Thyroid gland (tissue), 4 donors: ENCODE data around the gene SGIP1. TPM values are rescaled to one million over a fixed set of nuclear protein-coding genes. Genes with fewer than 3 reads are reported as not detected.

Source experiments
- DNase-seq, 2 donors: peaks; one replicate each; pipeline ENCODE4 v3.0.0-alpha.2; 2019
- H3K27ac ChIP-seq, 3 donors: fragments of 200-600 bp; sonication (generic); 1 replicate in 2 of 3; 2 replicates in 1 of 3; pipeline ENCODE4 v1.5.1; 2016 to 2019; ENCODE audit warnings: mild to moderate bottlenecking in 1 of 3, moderate library complexity in 1 of 3
- H3K27me3 ChIP-seq: fragments of 200-600 bp; sonication (generic); one replicate; pipeline ENCODE4 v1.5.1; 2019
- H3K36me3 ChIP-seq, 2 donors: fragments of 200-600 bp; sonication (generic); one replicate each; pipeline ENCODE4 v1.5.1; 2016 to 2019
- H3K4me1 ChIP-seq, 2 donors: fragments of 200-600 bp; sonication (generic); one replicate each; pipeline ENCODE4 v1.5.1; 2017 to 2019
- H3K4me3 ChIP-seq, 3 donors: fragments of 200-600 bp; sonication (generic); replicated peaks in 1 of 3; 1 replicate in 2 of 3; 2 replicates in 1 of 3; pipeline ENCODE4 v1.5.1; 2016; ENCODE audit warnings: mild to moderate bottlenecking in 1 of 3
- H3K9me3 ChIP-seq: fragments of 200-600 bp; sonication (generic); one replicate; pipeline ENCODE4 v1.5.1; 2017
- POLR2A ChIP-seq, 2 donors: fragments of 450-650 bp; IDR thresholded peaks; one replicate each; pipeline ENCODE4 v1.6.1; 2017; ENCODE audit warnings: antibody characterized with exemption in 2 of 2, mild to moderate bottlenecking in 2 of 2, moderate library complexity in 1 of 2
- WGBS, 2 donors: methylation state at CpG; one replicate each; pipeline ENCODE4 v1.1.5; 2017; 5-methylcytosine and 5-hydroxymethylcytosine counted together
- intact Hi-C: fragments of 100-400 bp; cut with DNase I; formaldehyde crosslinking; loops from one replicate; pipeline ENCODE4 v1.15.1; 2023
- total RNA-seq, 4 donors: library from RNA; depleted of rRNA; stranded (reverse); fragments of >200 nt; gene quantifications; one replicate each; pipeline ENCODE4 v1.2.3, GENCODE V29; 2016
- TF ChIP-seq, protein P1 (sequence below), 6 experiments: fragments of 200-600 bp in 3 of 6; fragments of 450-650 bp in 3 of 6; sonication (generic) in 3 of 6; IDR thresholded peaks; one replicate each; pipeline ENCODE4 v1.5.1; 2016 to 2019; ENCODE audit warnings: antibody characterized with exemption in 6 of 6, mild to moderate bottlenecking in 2 of 6, inconsistent platforms in 1 of 6, moderate library complexity in 1 of 6

The SGIP1 gene
- total RNA-seq, 4 donors from 2014 or later = 18.7 to 25.6 (median 22.4) TPM

DNA sequence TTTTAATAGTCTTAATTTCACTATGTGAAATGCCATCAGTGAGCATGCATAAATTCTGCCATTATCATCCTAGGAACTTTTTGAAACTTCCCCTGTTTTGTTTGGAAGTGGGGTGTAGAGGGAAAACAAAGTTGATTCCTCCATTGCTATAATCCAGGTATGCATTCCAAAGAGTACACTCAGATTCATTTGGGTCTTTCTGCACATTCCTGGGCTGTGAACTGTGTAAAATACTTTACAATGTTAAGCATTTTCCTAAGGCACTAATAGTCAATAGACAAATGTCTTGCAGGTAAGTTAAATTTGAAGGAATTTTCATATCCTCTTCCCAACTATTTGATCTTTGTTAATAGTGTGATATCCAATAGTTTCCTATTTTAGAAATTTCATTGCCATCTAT is 36.2 kb downstream of the SGIP1 start:
- DNase-seq = no peak
- H3K27ac ChIP-seq = no peak overlapping the region
- TF ChIP-seq, protein P1, sequence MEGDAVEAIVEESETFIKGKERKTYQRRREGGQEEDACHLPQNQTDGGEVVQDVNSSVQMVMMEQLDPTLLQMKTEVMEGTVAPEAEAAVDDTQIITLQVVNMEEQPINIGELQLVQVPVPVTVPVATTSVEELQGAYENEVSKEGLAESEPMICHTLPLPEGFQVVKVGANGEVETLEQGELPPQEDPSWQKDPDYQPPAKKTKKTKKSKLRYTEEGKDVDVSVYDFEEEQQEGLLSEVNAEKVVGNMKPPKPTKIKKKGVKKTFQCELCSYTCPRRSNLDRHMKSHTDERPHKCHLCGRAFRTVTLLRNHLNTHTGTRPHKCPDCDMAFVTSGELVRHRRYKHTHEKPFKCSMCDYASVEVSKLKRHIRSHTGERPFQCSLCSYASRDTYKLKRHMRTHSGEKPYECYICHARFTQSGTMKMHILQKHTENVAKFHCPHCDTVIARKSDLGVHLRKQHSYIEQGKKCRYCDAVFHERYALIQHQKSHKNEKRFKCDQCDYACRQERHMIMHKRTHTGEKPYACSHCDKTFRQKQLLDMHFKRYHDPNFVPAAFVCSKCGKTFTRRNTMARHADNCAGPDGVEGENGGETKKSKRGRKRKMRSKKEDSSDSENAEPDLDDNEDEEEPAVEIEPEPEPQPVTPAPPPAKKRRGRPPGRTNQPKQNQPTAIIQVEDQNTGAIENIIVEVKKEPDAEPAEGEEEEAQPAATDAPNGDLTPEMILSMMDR (IDR thresholded peaks at IDR 0.05) = no peak
- TF ChIP-seq POLR2A (IDR thresholded peaks at IDR 0.05) = no peak
- H3K27me3 ChIP-seq = no peaks in the 10 kb centered on the region
- intact Hi-C loops = no loop called here
- no peak overlapping the region for H3K4me3 ChIP-seq
- no peaks in the 10 kb centered on the region for H3K36me3 ChIP-seq
- peaks cover 0 to 9% of the 10 kb centered on the region in 2 donors for H3K4me1 ChIP-seq
- H3K9me3 ChIP-seq = no peaks in the 10 kb centered on the region

DNA sequence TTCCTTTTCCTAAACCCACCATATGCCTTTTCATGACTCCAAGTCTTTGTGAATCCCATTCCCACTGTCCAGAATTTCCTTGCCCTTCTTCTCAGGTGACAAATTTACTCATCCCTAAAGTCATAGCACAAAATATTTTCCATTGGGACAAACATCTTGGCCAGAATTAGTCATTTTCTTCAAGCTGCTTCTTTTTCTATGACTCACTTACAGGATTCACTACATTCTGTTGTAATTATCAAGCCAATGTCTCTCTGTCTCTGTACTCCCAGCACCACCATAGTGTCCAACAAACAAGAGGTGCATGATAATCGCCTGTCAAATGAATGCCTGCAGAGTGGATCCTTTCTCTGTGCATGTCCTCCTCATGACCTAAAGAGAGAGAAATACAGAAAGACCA is 37.8 kb downstream of the SGIP1 start:
- H3K4me3 ChIP-seq = no peak overlapping the region
- WGBS, 2 donors = 88 to 95% methylated on average over 1 of the region's 1 CpG
- peaks cover 3 to 9% of the 10 kb centered on the region in 2 donors for H3K4me1 ChIP-seq
- H3K27ac ChIP-seq = no peak overlapping the region
- H3K36me3 ChIP-seq = no peaks in the 10 kb centered on the region
- TF ChIP-seq POLR2A (IDR thresholded peaks at IDR 0.05) = no peak
- TF ChIP-seq, protein P1 (IDR thresholded peaks at IDR 0.05) = no peak
- H3K9me3 ChIP-seq = no peaks in the 10 kb centered on the region
- H3K27me3 ChIP-seq = no peaks in the 10 kb centered on the region
- no peak for DNase-seq
- intact Hi-C loops = no loop called here

DNA sequence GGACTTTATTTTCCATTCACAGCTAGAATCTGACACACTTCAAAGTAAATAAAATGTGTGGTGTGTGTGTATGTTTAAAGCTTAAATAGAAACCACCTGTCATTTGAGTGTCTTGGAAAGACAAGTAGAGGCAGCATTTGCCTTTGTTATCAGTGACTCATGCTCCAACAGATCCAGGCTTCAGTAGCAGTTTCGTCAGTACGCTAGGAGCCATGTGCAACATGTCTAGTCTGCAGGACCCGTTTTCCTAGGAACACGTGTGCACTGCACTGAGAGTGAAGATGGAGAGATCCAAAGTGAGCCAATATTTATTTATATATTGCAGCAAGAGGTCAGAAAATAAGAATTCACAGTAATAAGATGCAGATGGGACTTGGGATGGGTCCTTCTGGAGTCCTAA is 41.8 kb downstream of the SGIP1 start:
- Histone ChIP-seq H3K36me3 (no peaks in the 10 kb centered on the region), H3K9me3 (no peaks in the 10 kb centered on the region), H3K4me3 (no peak overlapping the region), H3K27ac (no peak overlapping the region), H3K27me3 (no peaks in the 10 kb centered on the region), H3K4me1 (peaks cover 0 to 4% of the 10 kb centered on the region in 2 donors)
- DNase-seq = no peak
- no peak for TF ChIP-seq POLR2A (IDR thresholded peaks at IDR 0.05)
- TF ChIP-seq, protein P1 (IDR thresholded peaks at IDR 0.05) = no peak
- 73 to 87% methylated on average over 4 of the region's 4 CpGs for WGBS, 2 donors
- intact Hi-C loops = no loop called here

DNA sequence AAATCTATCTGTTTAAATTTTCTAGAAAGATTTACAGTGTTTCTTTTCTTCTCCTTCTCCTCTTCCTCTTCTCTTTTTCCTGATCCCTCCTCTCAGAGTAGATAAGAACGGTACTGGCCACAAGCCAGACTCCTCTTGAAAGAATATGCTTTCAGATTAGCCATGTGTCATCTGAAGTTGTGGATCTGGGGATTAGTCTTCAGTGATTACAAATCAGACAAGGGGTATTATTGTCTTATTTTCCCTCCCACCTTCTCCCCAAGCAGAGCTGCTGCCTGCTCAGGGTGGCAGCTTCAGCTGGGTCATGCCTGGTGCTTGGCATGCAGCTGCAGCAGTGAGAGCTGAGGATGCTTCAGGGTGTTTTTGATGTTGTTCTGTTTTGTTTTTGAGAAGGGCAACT is 42.7 kb downstream of the SGIP1 start:
- Histone ChIP-seq H3K27ac (no peak overlapping the region), H3K36me3 (no peaks in the 10 kb centered on the region), H3K4me1 (peaks cover 0 to 4% of the 10 kb centered on the region in 2 donors), H3K4me3 (no peak overlapping the region), H3K27me3 (no peaks in the 10 kb centered on the region), H3K9me3 (no peaks in the 10 kb centered on the region)
- TF ChIP-seq, protein P1 (IDR thresholded peaks at IDR 0.05) = no peak
- TF ChIP-seq POLR2A (IDR thresholded peaks at IDR 0.05) = no peak
- WGBS, 2 donors = 25 to 29% methylated on average over 1 of the region's 1 CpG
- peak; percentile 16 to 23 for DNase-seq
- intact Hi-C loops = no loop called here

DNA sequence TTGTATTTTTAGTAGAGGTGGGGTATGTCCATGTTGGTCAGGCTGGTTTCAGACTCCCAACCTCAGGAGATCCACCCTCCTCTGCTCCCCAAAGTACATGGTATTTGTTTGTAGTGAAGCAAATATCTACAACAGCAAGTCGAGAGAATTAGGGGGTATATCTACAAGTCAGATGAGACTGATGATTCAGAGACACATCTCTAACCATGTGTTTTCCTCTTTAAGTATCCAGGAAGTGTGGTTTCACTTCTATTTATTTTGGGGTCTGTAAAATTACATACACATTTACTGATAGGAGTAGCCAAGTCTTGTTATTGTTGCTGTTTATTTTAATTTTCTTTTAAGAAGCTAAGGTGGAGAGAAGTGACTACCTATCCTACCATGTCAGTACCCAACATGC is 44.9 kb downstream of the SGIP1 start:
- WGBS, 2 donors = 38 to 79% methylated on average over 1 of the region's 1 CpG
- H3K27ac ChIP-seq = no peak overlapping the region
- TF ChIP-seq, protein P1 (IDR thresholded peaks at IDR 0.05) = no peak
- no peak for TF ChIP-seq POLR2A (IDR thresholded peaks at IDR 0.05)

More for the DNA sequence above, 44.9 kb downstream of the SGIP1 start:
- Histone ChIP-seq H3K27me3 (no peaks in the 10 kb centered on the region), H3K4me3 (no peak overlapping the region), H3K9me3 (no peaks in the 10 kb centered on the region), H3K36me3 (no peaks in the 10 kb centered on the region), H3K4me1 (peaks cover 0 to 4% of the 10 kb centered on the region in 2 donors)
- intact Hi-C loops = no loop called here
- DNase-seq = no peak
